GM23338 (cell line): ENCODE results near the gene KLK2. TPM values are rescaled to one million over a fixed set of nuclear protein-coding genes. Genes with fewer than 3 reads are reported as not detected.

Source experiments
- ATAC-seq: fragments of 200-7000 bp; cut with Tn5 transposase; 3 replicates; pipeline ENCODE4 v1.9.1; 2020
- DNase-seq: peaks from one replicate; pipeline ENCODE4 v3.0.0-alpha.2; 2015; ENCODE audit warnings: low spot score
- H2AFZ ChIP-seq: fragments of 200-600 bp; sonication (generic); 2 replicates; pipeline ENCODE4 v1.8.0; 2016; ENCODE audit warnings: antibody characterized with exemption, mild to moderate bottlenecking, moderate library complexity
- H3F3A ChIP-seq: fragments of 200-600 bp; sonication (generic); replicated peaks from 2 replicates; pipeline ENCODE4 v1.8.0; 2017; ENCODE audit warnings: antibody characterized with exemption, mixed run types, low read depth
- H3K27ac ChIP-seq: fragments of 200-600 bp; sonication (generic); 2 replicates; pipeline ENCODE4 v1.6.1; 2016; ENCODE audit warnings: low read depth
- H3K27me3 ChIP-seq: fragments of 200-600 bp; sonication (generic); 2 replicates; pipeline ENCODE4 v1.8.0; 2016; ENCODE audit warnings: mild to moderate bottlenecking, mixed run types, moderate library complexity; ENCODE audit not compliant: insufficient read depth
- H3K36me3 ChIP-seq: fragments of 200-600 bp; sonication (generic); 2 replicates; pipeline ENCODE4 v1.8.0; 2016; ENCODE audit warnings: mild to moderate bottlenecking; ENCODE audit not compliant: insufficient read depth
- H3K4me1 ChIP-seq: fragments of 200-600 bp; sonication (generic); 2 replicates; pipeline ENCODE4 v1.8.0; 2016; ENCODE audit warnings: mild to moderate bottlenecking, moderate library complexity; ENCODE audit not compliant: insufficient read depth
- H3K4me2 ChIP-seq: fragments of 200-600 bp; sonication (generic); 2 replicates; pipeline ENCODE4 v1.7.1; 2017; ENCODE audit warnings: mixed run types
- H3K4me3 ChIP-seq: fragments of 200-600 bp; sonication (generic); 2 replicates; pipeline ENCODE4 v1.6.1; 2016; ENCODE audit warnings: mixed run types
- H3K79me2 ChIP-seq: fragments of 200-600 bp; sonication (generic); replicated peaks from 2 replicates; pipeline ENCODE4 v1.8.0; 2017; ENCODE audit warnings: mild to moderate bottlenecking; ENCODE audit not compliant: insufficient read depth
- H3K9me2 ChIP-seq: fragments of 200-600 bp; sonication (generic); 2 replicates; pipeline ENCODE4 v1.8.0; 2017; ENCODE audit not compliant: insufficient read depth
- H4K20me1 ChIP-seq: fragments of 200-600 bp; sonication (generic); replicated peaks from 2 replicates; pipeline ENCODE4 v1.8.0; 2017; ENCODE audit warnings: mild to moderate bottlenecking; ENCODE audit not compliant: insufficient read depth
- H3K27ac Mint-ChIP-seq: 2 replicates; pipeline ENCODE4 v1.8.0; 2020; ENCODE audit warnings: inconsistent platforms, mild to moderate bottlenecking, moderate library complexity, mixed read lengths
- H3K27me3 Mint-ChIP-seq: 3 replicates; pipeline ENCODE4 v1.8.0; 2022; ENCODE audit warnings: low read depth, mild to moderate bottlenecking, moderate library complexity, mixed read lengths, inconsistent platforms; ENCODE audit not compliant: insufficient read depth, poor library complexity
- H3K36me3 Mint-ChIP-seq: 3 replicates; pipeline ENCODE4 v1.8.0; 2021; ENCODE audit warnings: low read depth, mild to moderate bottlenecking, inconsistent platforms, moderate library complexity, mixed read lengths
- H3K4me1 Mint-ChIP-seq: 3 replicates; pipeline ENCODE4 v1.8.0; 2020; ENCODE audit warnings: mild to moderate bottlenecking, inconsistent platforms, mixed read lengths
- H3K4me3 Mint-ChIP-seq: 3 replicates; pipeline ENCODE4 v1.8.0; 2021; ENCODE audit warnings: moderate library complexity, mild to moderate bottlenecking, inconsistent platforms, mixed read lengths
- H3K9me3 Mint-ChIP-seq: 3 replicates; pipeline ENCODE4 v1.8.0; 2020; ENCODE audit warnings: moderate library complexity, mild to moderate bottlenecking, inconsistent platforms, mixed read lengths
- CREB1 ChIP-seq: fragments of 250-450 bp; sonication (Bioruptor Pico); IDR thresholded peaks from 2 replicates; pipeline ENCODE4 v1.5.0; 2020; ENCODE audit warnings: low read depth, mild to moderate bottlenecking, moderate library complexity
- EZH2 ChIP-seq: fragments of 200-600 bp; sonication (generic); IDR thresholded peaks from one replicate; pipeline ENCODE4 v1.8.0; 2017; ENCODE audit warnings: antibody characterized with exemption, mild to moderate bottlenecking, low read depth; ENCODE audit not compliant: unreplicated experiment
- EZH2phosphoT487 ChIP-seq: fragments of 200-600 bp; sonication (generic); IDR thresholded peaks from one replicate; pipeline ENCODE4 v1.8.1; 2018; ENCODE audit warnings: antibody characterized with exemption; ENCODE audit not compliant: unreplicated experiment
- JUNB ChIP-seq: IDR thresholded peaks from one replicate; pipeline ENCODE4 v1.6.1; 2016; ENCODE audit warnings: antibody characterized with exemption; ENCODE audit not compliant: unreplicated experiment
- NANOG ChIP-seq: IDR thresholded peaks from 2 replicates; pipeline ENCODE4 v1.6.1; 2016; ENCODE audit warnings: antibody characterized with exemption, borderline replicate concordance
- POLR2AphosphoS5 ChIP-seq: IDR thresholded peaks from 2 replicates; pipeline ENCODE4 v1.6.1; 2016; ENCODE audit warnings: antibody characterized with exemption, low read depth
- STAT1 ChIP-seq: IDR thresholded peaks from one replicate; pipeline ENCODE4 v1.6.1; 2016; ENCODE audit warnings: antibody characterized with exemption; ENCODE audit not compliant: unreplicated experiment
- ZNF331 ChIP-seq: fragments of 250-450 bp; sonication (Bioruptor Pico); IDR thresholded peaks from 2 replicates; pipeline ENCODE4 v1.5.0; 2020; ENCODE audit warnings: low read depth, mild to moderate bottlenecking, moderate library complexity
- polyA plus RNA-seq: library from polyadenylated mRNA; unstranded; fragments of >200 nt; fragmentation: Nextera tagmentation; extraction: Ambion mirVana; gene quantifications from 2 replicates; pipeline ENCODE4 v1.2.1, GENCODE V29; 2016
- total RNA-seq: library from RNA; depleted of rRNA; stranded (reverse); fragments of >200 nt; shearing (Covaris generic); gene quantifications from 2 replicates; pipeline ENCODE4 v1.2.3, GENCODE V29; 2014
- TF ChIP-seq, protein P1 (sequence below), 2 experiments: fragments of 200-600 bp in 1 of 2; sonication (generic) in 1 of 2; conservative IDR thresholded peaks; 2 replicates each; pipeline versions ENCODE4 v1.5.1 to v1.6.1; 2016 to 2017; ENCODE audit warnings: antibody characterized with exemption in 2 of 2, low read depth in 2 of 2, mild to moderate bottlenecking in 2 of 2, moderate library complexity in 1 of 2
- TF ChIP-seq, protein P2 (sequence below): IDR thresholded peaks from one replicate; pipeline ENCODE4 v1.6.1; 2018; ENCODE audit warnings: antibody characterized with exemption; ENCODE audit not compliant: unreplicated experiment
- TF ChIP-seq, protein P3 (sequence below): IDR thresholded peaks from 2 replicates; pipeline ENCODE4 v1.6.1; 2016; ENCODE audit warnings: antibody characterized with exemption

KLK2 gene
- total and polyA plus RNA-seq, 2 experiments from 2014 or later: 0.18 to 0.69 TPM

DNA sequence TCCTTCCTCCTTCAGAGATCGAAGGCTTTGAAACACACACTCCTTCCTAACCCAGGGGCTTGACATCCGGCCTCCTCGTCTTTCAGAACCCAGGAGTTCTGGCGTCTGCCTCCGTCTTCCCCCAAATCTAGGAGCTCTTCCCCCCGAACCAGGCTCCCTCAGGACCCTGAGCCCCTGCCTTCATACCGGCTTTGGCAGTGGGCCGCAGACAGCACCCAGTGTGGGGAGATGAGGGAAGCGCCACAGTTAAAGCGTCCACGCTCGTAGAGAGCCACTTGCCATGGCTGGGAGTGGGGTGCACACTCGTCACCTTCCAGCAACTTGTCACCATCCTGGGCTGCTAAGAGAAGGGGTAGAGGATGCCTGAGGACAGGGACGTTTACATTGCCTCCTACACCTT lies 45.8 kb upstream of the KLK2 start:
- H3F3A ChIP-seq: no peaks in the 10 kb centered on the region
- no peak overlapping the region for H3K4me2 ChIP-seq
- no peaks in the 10 kb centered on the region for H3K36me3 ChIP-seq
- no peak for DNase-seq
- TF ChIP-seq CREB1 (no peak), EZH2 (no peak), STAT1 (no peak)
- no peak overlapping the region for H3K27ac ChIP-seq
- H3K4me3 ChIP-seq: no peak overlapping the region
- no peaks in the 10 kb centered on the region for H4K20me1 ChIP-seq
- H3K4me3 Mint-ChIP-seq: no peak overlapping the region
- no peaks in the 10 kb centered on the region for H3K79me2 ChIP-seq
- H3K27me3 ChIP-seq: peaks cover 6% of the 10 kb centered on the region
- ATAC-seq: no peak
- H3K27me3 Mint-ChIP-seq: peaks cover 17% of the 10 kb centered on the region
- no peaks in the 10 kb centered on the region for H3K36me3 Mint-ChIP-seq
- H3K27ac Mint-ChIP-seq: no peak overlapping the region
- H3K9me2 ChIP-seq: no peaks in the 10 kb centered on the region
- H3K9me3 Mint-ChIP-seq: peaks cover 7% of the 10 kb centered on the region; the same call in 1 of the 3 replicates
- no peaks in the 10 kb centered on the region for H3K4me1 ChIP-seq
- H3K4me1 Mint-ChIP-seq: no peaks in the 10 kb centered on the region
- no peak overlapping the region for H2AFZ ChIP-seq

DNA sequence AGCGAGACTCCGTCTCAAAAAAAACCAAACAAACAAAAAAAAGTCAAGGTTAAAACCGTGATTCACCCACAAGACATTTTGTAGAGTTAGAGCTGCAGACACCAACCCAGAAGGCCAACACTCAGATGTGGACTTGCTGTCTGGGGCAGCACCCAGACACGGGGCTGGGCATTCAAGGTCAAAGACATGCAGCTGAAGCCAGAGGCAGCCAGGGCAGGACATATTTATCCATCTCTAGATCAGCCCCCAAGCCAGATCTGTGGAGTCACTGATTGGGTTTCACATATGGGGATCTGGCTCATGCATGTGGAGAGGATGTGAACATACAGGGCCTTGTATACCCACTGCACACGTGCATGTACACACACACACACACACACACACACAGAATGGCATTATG lies 43.4 kb upstream of the KLK2 start:
- DNase-seq (no peak), ATAC-seq (no peak)
- Histone ChIP-seq H3K36me3 (no peaks in the 10 kb centered on the region), H3F3A (no peaks in the 10 kb centered on the region), H3K4me1 (no peaks in the 10 kb centered on the region), H2AFZ (no peak overlapping the region), H4K20me1 (no peaks in the 10 kb centered on the region), H3K79me2 (no peaks in the 10 kb centered on the region), H3K4me2 (no peak overlapping the region), H3K4me3 (no peak overlapping the region), H3K27me3 (peaks cover 9% of the 10 kb centered on the region), H3K27ac (no peak overlapping the region), H3K9me2 (0 out of 2 replicates have a peak, but pooled peaks cover 2% of the 10 kb centered on the region)
- H3K27me3 Mint-ChIP-seq: peaks cover 12% of the 10 kb centered on the region
- H3K27ac Mint-ChIP-seq: no peak overlapping the region
- H3K4me1 Mint-ChIP-seq: no peaks in the 10 kb centered on the region
- H3K9me3 Mint-ChIP-seq: peaks cover 7% of the 10 kb centered on the region; the same call in 1 of the 3 replicates
- H3K36me3 Mint-ChIP-seq: no peaks in the 10 kb centered on the region
- no peak overlapping the region for H3K4me3 Mint-ChIP-seq
- TF ChIP-seq NANOG: no peak
- TF ChIP-seq ZNF331: no peak
- TF ChIP-seq, protein P1, sequence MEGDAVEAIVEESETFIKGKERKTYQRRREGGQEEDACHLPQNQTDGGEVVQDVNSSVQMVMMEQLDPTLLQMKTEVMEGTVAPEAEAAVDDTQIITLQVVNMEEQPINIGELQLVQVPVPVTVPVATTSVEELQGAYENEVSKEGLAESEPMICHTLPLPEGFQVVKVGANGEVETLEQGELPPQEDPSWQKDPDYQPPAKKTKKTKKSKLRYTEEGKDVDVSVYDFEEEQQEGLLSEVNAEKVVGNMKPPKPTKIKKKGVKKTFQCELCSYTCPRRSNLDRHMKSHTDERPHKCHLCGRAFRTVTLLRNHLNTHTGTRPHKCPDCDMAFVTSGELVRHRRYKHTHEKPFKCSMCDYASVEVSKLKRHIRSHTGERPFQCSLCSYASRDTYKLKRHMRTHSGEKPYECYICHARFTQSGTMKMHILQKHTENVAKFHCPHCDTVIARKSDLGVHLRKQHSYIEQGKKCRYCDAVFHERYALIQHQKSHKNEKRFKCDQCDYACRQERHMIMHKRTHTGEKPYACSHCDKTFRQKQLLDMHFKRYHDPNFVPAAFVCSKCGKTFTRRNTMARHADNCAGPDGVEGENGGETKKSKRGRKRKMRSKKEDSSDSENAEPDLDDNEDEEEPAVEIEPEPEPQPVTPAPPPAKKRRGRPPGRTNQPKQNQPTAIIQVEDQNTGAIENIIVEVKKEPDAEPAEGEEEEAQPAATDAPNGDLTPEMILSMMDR (conservative IDR thresholded peaks at IDR 0.05; ENCODE audit: low read depth in 2 of 2): no peak
- TF ChIP-seq JUNB: no peak
- no peak for TF ChIP-seq CREB1
- TF ChIP-seq EZH2: no peak
- TF ChIP-seq, protein P2, sequence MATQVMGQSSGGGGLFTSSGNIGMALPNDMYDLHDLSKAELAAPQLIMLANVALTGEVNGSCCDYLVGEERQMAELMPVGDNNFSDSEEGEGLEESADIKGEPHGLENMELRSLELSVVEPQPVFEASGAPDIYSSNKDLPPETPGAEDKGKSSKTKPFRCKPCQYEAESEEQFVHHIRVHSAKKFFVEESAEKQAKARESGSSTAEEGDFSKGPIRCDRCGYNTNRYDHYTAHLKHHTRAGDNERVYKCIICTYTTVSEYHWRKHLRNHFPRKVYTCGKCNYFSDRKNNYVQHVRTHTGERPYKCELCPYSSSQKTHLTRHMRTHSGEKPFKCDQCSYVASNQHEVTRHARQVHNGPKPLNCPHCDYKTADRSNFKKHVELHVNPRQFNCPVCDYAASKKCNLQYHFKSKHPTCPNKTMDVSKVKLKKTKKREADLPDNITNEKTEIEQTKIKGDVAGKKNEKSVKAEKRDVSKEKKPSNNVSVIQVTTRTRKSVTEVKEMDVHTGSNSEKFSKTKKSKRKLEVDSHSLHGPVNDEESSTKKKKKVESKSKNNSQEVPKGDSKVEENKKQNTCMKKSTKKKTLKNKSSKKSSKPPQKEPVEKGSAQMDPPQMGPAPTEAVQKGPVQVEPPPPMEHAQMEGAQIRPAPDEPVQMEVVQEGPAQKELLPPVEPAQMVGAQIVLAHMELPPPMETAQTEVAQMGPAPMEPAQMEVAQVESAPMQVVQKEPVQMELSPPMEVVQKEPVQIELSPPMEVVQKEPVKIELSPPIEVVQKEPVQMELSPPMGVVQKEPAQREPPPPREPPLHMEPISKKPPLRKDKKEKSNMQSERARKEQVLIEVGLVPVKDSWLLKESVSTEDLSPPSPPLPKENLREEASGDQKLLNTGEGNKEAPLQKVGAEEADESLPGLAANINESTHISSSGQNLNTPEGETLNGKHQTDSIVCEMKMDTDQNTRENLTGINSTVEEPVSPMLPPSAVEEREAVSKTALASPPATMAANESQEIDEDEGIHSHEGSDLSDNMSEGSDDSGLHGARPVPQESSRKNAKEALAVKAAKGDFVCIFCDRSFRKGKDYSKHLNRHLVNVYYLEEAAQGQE: no peak
- TF ChIP-seq EZH2phosphoT487: no peak
- no peak for TF ChIP-seq POLR2AphosphoS5
- TF ChIP-seq, protein P3, sequence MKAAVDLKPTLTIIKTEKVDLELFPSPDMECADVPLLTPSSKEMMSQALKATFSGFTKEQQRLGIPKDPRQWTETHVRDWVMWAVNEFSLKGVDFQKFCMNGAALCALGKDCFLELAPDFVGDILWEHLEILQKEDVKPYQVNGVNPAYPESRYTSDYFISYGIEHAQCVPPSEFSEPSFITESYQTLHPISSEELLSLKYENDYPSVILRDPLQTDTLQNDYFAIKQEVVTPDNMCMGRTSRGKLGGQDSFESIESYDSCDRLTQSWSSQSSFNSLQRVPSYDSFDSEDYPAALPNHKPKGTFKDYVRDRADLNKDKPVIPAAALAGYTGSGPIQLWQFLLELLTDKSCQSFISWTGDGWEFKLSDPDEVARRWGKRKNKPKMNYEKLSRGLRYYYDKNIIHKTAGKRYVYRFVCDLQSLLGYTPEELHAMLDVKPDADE: no peak
- TF ChIP-seq STAT1: no peak
